Activated CD8-positive, alpha-beta memory T cell treated with anti-CD3 and anti-CD28 coated beads, Interleukin-2, amount 50 U/mL, for 1 hour (primary cell): ENCODE measurements around the gene DUSP8.
A peak's percentile ranks its signal among the peaks of the same experiment; 100 is the strongest.
"Not testable (repeated sequence)": the region's sequence is repeated elsewhere in the genome, so short reads cannot be mapped to it uniquely, and the experiment has no call there.

Experiments used
- DNase-seq: peaks from one replicate; pipeline ENCODE4 v3.0.0-alpha.2; 2020; ENCODE audit errors: extremely low read depth

The DUSP8 gene

GRCh38 chr11:1586699-1587098 lies 14.6 kb upstream of the DUSP8 start:
- DNase-seq: no peak

DNA sequence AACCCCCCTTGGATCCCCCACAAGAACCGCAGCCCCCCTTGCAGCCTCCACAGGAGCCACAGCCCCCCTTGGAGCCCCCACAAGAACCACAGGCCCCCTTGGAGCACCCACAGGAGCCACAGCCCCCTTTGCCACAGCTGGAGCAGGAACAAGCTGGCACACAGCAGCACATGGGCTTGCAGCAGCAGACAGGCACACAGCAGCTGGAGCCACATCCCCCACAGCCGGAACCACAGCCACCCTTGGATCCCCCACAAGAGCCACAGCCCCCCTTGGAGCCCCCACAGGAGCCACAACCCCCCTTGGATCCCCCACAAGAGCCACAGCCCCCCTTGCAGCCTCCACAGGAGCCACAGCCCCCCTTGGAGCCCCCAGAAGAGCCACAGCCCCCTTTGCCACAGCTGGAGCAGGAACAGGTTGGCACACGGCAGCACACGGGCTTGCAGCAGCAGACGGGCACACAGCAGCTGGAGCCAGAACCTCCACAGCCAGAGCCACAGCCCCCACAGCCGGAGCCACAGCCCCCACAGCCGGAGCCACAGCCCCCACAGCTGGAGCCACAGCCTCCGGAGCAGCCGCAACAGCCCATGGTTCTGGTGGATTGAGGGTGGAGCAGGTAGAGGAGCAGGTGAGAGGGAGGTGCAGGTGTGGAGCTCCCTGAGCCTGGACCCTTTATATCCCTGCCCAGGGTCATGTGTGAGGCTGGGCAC lies 12.7 kb upstream of the DUSP8 start, which contains the start of gene KRTAP5-1:
TSS of gene KRTAP5-1 (minus strand) at position 623 of the 710 bp plus-strand sequence. CDS start at position 589, 34 bp downstream.
- DNase-seq: not testable (repeated sequence)

DNA sequence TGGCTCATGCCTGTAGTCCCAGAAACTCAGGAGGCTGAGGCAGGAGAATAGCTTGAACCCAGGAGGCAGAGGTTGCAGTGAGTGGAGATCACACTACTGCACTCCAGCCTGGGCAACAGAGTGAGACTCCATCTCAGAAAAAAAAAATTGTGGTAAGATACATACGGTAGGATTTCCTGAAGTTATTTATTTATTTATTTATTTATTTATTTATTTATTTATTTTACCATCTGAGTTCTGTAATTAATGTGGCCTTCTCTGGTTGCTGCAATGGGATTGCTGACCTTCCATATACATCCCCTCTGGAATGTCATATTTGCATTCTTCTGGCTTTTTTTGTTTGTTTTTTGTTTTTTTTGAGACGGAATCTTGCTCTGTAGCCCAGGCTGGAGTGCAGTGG lies 10.8 kb upstream of the DUSP8 start:
- not testable (repeated sequence) for DNase-seq

DNA sequence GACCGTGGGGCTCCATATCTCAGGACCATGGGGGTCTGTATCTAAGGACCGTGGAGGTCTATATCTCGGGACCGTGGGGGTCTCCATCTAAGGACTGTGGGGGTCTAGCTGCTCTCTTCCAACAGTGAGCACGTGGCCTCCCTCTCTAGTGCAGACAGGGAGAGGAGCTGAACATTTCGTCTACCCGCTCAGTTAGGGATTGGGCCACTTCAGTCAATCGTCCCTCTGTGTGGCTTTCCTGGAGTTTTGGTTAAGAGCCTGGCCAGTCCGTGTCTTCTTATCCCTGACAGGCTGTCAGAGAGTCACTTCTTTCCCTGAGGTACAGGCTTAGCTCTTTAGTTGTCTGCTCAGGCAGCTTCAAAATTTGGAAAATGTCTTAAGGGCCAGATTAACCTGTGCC lies 9.9 kb upstream of the DUSP8 start:
- DNase-seq: no peak

GRCh38 chr11:1576825-1577224 lies 4.8 kb upstream of the DUSP8 start:
- DNase-seq: no peak

DNA sequence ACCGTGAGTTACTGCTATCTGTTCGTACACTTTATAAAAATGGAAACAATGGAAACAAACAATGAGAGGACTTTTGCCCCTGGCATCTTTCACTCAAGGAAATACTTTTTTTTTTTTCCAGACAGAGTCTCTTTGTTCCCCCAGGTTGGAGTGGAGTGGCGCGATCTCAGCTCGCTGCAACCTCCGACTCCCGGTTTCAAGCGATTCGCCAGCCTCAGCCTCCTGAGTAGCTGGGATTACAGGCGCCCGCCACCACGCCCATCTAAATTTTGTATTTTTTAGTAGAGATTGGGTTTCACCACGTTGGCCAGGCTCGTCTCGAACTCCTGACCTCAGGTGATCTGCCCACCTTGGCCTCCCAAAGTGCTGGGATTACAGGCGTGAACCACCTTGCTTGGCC lies 3.7 kb upstream of the DUSP8 start:
- not testable (repeated sequence) for DNase-seq

DNA sequence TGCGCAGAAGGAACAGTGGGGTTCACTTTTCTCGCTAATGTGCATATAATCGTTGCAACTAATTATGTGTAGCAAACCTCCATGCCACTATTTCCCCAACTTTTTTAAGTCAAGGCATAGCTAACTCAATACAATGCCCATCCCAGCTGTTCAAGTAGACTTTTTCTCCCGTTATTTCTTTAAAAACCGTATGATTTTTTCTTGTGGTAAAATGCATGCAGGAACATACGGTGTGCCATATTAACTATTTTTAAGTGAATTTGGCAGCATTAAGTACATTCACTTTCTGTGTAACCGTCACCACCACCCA lies 2.8 kb upstream of the DUSP8 start:
- DNase-seq: no peak

- DNase-seq: no peak
These were observed 2.3 kb upstream of the DUSP8 start for GRCh38 chr11:1574238-1574932.

GRCh38 chr11:1573903-1574237 lies 1.8 kb upstream of the DUSP8 start:
- DNase-seq: no peak

GRCh38 chr11:1573077-1573902 lies 1.2 kb upstream of the DUSP8 start:
- no peak for DNase-seq

DNA sequence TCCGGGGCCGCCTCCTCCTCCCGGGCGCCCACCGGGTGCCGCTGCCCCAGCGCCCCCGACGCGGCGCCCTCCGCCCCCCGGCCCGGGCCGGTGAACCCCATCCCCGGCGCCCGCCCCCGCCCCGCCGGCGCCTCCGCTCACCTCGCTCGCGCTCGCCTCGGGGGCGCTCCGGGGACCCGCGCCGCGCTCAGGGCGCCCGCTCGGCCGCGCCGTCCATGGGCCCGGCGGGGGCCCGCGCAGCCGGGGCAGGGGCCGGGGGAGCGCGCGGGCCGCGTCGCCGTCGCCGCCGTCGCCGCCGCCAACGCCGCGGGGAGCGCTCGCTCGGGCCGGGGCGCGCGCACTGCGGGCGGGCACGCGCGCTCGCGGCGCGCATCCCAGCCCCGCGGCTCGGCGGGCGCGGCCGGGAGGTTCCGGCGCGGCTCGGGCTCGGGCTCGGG lies 293 bp downstream of the DUSP8 start:
- DNase-seq: no peak

GRCh38 chr11:1570896-1571759 lies 943 bp downstream of the DUSP8 start:
- no peak for DNase-seq

- DNase-seq: no peak
These were observed 1.6 kb downstream of the DUSP8 start for GRCh38 chr11:1570531-1570895.

- DNase-seq: no peak
These were observed 2.0 kb downstream of the DUSP8 start for GRCh38 chr11:1570001-1570453.

DNA sequence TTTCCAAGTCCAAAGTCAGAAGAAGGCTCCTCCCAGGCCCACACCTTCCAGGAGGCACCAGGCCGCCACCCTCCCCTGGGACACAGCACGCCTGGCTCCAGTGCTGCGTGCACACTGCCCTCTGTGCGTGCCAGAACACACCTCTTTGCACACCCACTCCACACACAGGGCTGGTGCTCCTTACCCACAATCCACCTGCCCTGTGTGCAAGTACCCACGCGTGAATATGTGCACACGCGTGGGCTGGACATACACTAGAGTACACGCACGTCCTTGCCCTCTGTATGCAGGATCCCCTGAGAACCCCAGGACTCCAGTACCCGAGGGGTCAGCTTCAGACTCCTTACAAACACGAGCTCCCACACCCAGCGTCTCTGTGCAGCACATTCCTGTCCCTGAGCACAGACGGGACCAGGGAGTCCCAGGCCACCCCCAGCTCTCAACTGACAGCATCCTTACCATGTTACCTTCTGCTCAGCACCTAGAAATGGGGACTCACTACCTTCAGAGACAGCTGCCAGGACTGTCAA lies 2.8 kb downstream of the DUSP8 start:
- no peak for DNase-seq

DNA sequence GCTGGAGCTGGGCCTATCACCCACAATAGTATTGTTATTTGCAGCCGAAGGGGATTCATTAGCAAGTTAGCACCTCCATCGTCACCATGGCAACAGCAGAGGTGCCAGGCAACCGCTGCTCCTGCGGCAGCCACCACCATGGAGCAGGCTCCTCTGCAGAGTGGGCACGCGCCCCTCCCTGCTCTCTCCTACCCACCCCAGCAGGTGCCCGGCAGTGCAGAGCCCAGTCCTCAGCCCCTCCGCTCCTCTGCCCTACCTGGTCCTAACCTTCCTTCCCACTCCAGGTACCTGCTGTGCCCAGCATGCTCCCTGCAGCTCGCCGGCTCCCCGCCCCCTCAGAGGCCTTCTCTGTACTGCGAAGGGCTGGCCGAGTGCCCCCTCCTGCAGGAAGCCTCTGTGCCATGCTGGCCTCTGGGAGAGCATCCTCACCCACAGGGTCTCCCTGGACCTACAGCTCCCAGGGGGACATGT lies 3.6 kb downstream of the DUSP8 start:
- DNase-seq: peak; percentile 49

DNA sequence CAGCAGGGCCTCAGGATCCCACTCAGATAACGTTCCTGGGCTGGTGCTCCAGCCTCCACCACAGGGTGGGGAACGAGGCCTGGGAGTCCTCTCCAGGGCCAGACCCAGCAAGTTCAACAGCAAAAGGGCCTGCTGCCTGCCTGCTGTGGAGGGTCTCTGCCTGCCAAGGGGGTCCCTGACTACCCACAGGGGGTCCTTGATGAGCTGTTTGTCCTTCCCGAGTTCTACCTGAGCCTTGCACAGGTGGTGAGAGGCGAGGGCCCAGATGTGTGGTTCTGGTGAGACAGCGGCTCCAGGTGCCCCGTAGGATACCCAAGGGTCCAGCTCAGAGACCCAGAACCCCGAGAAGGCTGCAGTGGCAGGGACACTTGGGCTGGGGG lies 4.4 kb downstream of the DUSP8 start:
- DNase-seq: no peak

GRCh38 chr11:1567052-1567720 lies 4.9 kb downstream of the DUSP8 start:
- DNase-seq: no peak

GRCh38 chr11:1566381-1567051 lies 5.6 kb downstream of the DUSP8 start:
- no peak for DNase-seq

GRCh38 chr11:1565904-1566247 lies 6.2 kb downstream of the DUSP8 start:
- DNase-seq: no peak
